HEK293 (cell line): ENCODE results near the gene PRKG2.

Experiments used
- CTCF ChIA-PET: fragments of 350-600 bp; formaldehyde crosslinking; extraction: SDS; loops from one replicate; lab custom pipeline; 2021; ENCODE audit warnings: antibody characterized with exemption; lab: Yijun Ruan, JAX
- POLR2A ChIA-PET: fragments of 300-600 bp; formaldehyde crosslinking; extraction: SDS; loops from one replicate; lab custom pipeline; 2020; ENCODE audit warnings: antibody characterized with exemption, inconsistent platforms; lab: Yijun Ruan, JAX
- H3K27ac ChIP-seq: fragments of 200-500 bp; sonication (Bioruptor generic); 2 replicates; pipeline ENCODE4 v1.5.1; 2014; ENCODE audit warnings: low read depth, low read length, control low read depth, inconsistent platforms; ENCODE audit errors: extremely low read depth
- H3K36me3 ChIP-seq, 2 experiments: fragments of 200-500 bp in 1 of 2; sonication (Bioruptor generic) in 1 of 2; 1 replicate in 1 of 2; 2 replicates in 1 of 2; pipeline ENCODE4 v1.5.1; 2014 to 2017; ENCODE audit warnings: inconsistent platforms in 2 of 2, low read length in 2 of 2; ENCODE audit not compliant: control insufficient read depth in 2 of 2, insufficient read depth in 1 of 2
- H3K4me1 ChIP-seq: fragments of 200-500 bp; sonication (Bioruptor generic); 2 replicates; pipeline ENCODE4 v1.5.1; 2014; ENCODE audit warnings: mild to moderate bottlenecking, low read length, inconsistent platforms; ENCODE audit not compliant: control insufficient read depth, insufficient read depth
- H3K4me3 ChIP-seq: 2 replicates; pipeline ENCODE4 v1.5.1; 2011; ENCODE audit warnings: low read depth, mild to moderate bottlenecking, control low read depth, low read length, moderate library complexity
- H3K9me3 ChIP-seq: fragments of 200-500 bp; sonication (Bioruptor generic); 2 replicates; pipeline ENCODE4 v1.5.1; 2014; ENCODE audit warnings: low read depth, low read length, inconsistent platforms; ENCODE audit not compliant: control insufficient read depth, insufficient read depth
- INSM2 ChIP-seq: fragments of 450-650 bp; formaldehyde crosslinking; IDR thresholded peaks from 2 replicates; pipeline ENCODE4 v1.5.1; 2016; ENCODE audit warnings: missing biosample characterization, missing genetic modification characterization
- KLF10 ChIP-seq: fragments of 450-650 bp; IDR thresholded peaks from 2 replicates; pipeline ENCODE4 v1.5.1; 2018; ENCODE audit warnings: missing biosample characterization, mild to moderate bottlenecking, missing genetic modification characterization
- SCRT2 ChIP-seq: fragments of 450-650 bp; formaldehyde crosslinking; IDR thresholded peaks from 2 replicates; pipeline ENCODE4 v1.5.1; 2016; ENCODE audit warnings: missing biosample characterization, missing genetic modification characterization
- SP7 ChIP-seq: fragments of 450-650 bp; formaldehyde crosslinking; IDR thresholded peaks from 2 replicates; pipeline ENCODE4 v1.5.1; 2016; ENCODE audit warnings: missing biosample characterization, missing genetic modification characterization
- YY1 ChIP-seq: fragments of 450-650 bp; formaldehyde crosslinking; IDR thresholded peaks from 2 replicates; pipeline ENCODE4 v1.5.1; 2018; ENCODE audit warnings: missing biosample characterization, missing genetic modification characterization
- ZNF132 ChIP-seq: fragments of 450-650 bp; formaldehyde crosslinking; IDR thresholded peaks from 2 replicates; pipeline ENCODE4 v1.5.1; 2017; ENCODE audit warnings: missing biosample characterization, missing genetic modification characterization, borderline replicate concordance
- ZNF155 ChIP-seq: fragments of 450-650 bp; formaldehyde crosslinking; IDR thresholded peaks from 2 replicates; pipeline ENCODE4 v1.5.1; 2016; ENCODE audit warnings: missing biosample characterization, missing genetic modification characterization
- ZNF221 ChIP-seq: fragments of 450-650 bp; formaldehyde crosslinking; IDR thresholded peaks from 2 replicates; pipeline ENCODE4 v1.5.1; 2017; ENCODE audit warnings: missing biosample characterization, missing genetic modification characterization, borderline replicate concordance
- ZNF341 ChIP-seq: fragments of 450-650 bp; formaldehyde crosslinking; IDR thresholded peaks from 2 replicates; pipeline ENCODE4; 2016; ENCODE audit warnings: low read depth, missing biosample characterization, missing genetic modification characterization
- ZNF354C ChIP-seq: fragments of 450-650 bp; formaldehyde crosslinking; IDR thresholded peaks from 2 replicates; pipeline ENCODE4 v1.5.1; 2016; ENCODE audit warnings: missing biosample characterization, missing genetic modification characterization, low read depth, borderline replicate concordance
- ZNF37A ChIP-seq: fragments of 450-650 bp; IDR thresholded peaks from 2 replicates; pipeline ENCODE4 v1.5.1; 2018; ENCODE audit warnings: missing biosample characterization, missing genetic modification characterization
- ZNF513 ChIP-seq: fragments of 450-650 bp; IDR thresholded peaks from 2 replicates; pipeline ENCODE4 v1.5.1; 2018; ENCODE audit warnings: missing biosample characterization, missing genetic modification characterization
- ZNF76 ChIP-seq: fragments of 450-650 bp; formaldehyde crosslinking; IDR thresholded peaks from 2 replicates; pipeline ENCODE4; 2016; ENCODE audit warnings: low read depth, missing biosample characterization, missing genetic modification characterization, borderline replicate concordance
- ZNF776 ChIP-seq: fragments of 450-650 bp; formaldehyde crosslinking; IDR thresholded peaks from 2 replicates; pipeline ENCODE4 v1.5.0; 2017; ENCODE audit warnings: missing biosample characterization, missing genetic modification characterization, borderline replicate concordance
- ZNF843 ChIP-seq: fragments of 450-650 bp; formaldehyde crosslinking; IDR thresholded peaks from 2 replicates; pipeline ENCODE4 v1.5.1; 2016; ENCODE audit warnings: missing biosample characterization, missing genetic modification characterization
- ZSCAN23 ChIP-seq: fragments of 450-650 bp; formaldehyde crosslinking; IDR thresholded peaks from 2 replicates; pipeline ENCODE4 v1.5.1; 2016; ENCODE audit warnings: missing biosample characterization, missing genetic modification characterization
- TF ChIP-seq, protein P1 (sequence below): fragments of 450-650 bp; formaldehyde crosslinking; IDR thresholded peaks from 2 replicates; pipeline ENCODE4 v1.5.1; 2016; ENCODE audit warnings: missing biosample characterization, missing genetic modification characterization
- TF ChIP-seq, protein P2 (sequence below): fragments of 450-650 bp; formaldehyde crosslinking; IDR thresholded peaks from 2 replicates; pipeline ENCODE4 v1.5.1; 2016; ENCODE audit warnings: missing biosample characterization, missing genetic modification characterization
- TF ChIP-seq, protein P3 (sequence below): fragments of 450-650 bp; formaldehyde crosslinking; IDR thresholded peaks from 2 replicates; pipeline ENCODE4 v1.5.1; 2016; ENCODE audit warnings: missing biosample characterization, missing genetic modification characterization, borderline replicate concordance

Gene PRKG2

DNA sequence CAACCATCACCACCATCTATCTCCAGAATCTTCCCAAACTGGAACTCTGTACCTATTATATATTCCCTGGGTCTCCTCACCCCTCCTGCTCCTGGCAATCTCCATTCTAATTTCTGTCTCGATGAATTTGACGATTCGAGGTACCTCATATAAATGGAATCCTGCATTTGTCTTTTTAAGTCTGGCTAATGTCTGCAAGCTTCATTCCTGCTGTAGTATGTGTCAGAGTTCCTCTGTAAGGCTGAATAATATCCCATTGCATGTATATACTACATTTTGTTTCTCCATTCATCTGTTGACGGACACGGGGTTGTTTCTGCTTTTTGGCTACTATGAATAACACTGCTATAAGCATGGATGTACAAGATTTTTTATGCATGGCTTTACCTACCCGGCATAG, 19.5 kb downstream of the PRKG2 start:
- TF ChIP-seq, protein P1, sequence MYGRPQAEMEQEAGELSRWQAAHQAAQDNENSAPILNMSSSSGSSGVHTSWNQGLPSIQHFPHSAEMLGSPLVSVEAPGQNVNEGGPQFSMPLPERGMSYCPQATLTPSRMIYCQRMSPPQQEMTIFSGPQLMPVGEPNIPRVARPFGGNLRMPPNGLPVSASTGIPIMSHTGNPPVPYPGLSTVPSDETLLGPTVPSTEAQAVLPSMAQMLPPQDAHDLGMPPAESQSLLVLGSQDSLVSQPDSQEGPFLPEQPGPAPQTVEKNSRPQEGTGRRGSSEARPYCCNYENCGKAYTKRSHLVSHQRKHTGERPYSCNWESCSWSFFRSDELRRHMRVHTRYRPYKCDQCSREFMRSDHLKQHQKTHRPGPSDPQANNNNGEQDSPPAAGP (tag by site-specific recombination) = no peak
- TF ChIP-seq ZNF37A (tag by site-specific recombination) = no peak
- TF ChIP-seq ZSCAN23 (tag by site-specific recombination) = no peak
- TF ChIP-seq ZNF155 (tag by site-specific recombination) = no peak
- no peak for TF ChIP-seq YY1 (tag by site-specific recombination)
- TF ChIP-seq ZNF76 (tag by site-specific recombination) = no peak
- no peak for TF ChIP-seq ZNF513 (tag by site-specific recombination)
- no peak for TF ChIP-seq KLF10 (tag by site-specific recombination)
- TF ChIP-seq ZNF341 (tag by site-specific recombination) = no peak
- TF ChIP-seq INSM2 (tag by site-specific recombination) = no peak
- no peaks in the 10 kb centered on the region for H3K4me1 ChIP-seq
- CTCF ChIA-PET = no interaction called here
- POLR2A ChIA-PET = no interaction called here
- H3K36me3 ChIP-seq = no peaks in the 10 kb centered on the region
- no peaks in the 10 kb centered on the region for H3K9me3 ChIP-seq
- H3K27ac ChIP-seq = no peak overlapping the region
- H3K4me3 ChIP-seq = no peak overlapping the region

DNA sequence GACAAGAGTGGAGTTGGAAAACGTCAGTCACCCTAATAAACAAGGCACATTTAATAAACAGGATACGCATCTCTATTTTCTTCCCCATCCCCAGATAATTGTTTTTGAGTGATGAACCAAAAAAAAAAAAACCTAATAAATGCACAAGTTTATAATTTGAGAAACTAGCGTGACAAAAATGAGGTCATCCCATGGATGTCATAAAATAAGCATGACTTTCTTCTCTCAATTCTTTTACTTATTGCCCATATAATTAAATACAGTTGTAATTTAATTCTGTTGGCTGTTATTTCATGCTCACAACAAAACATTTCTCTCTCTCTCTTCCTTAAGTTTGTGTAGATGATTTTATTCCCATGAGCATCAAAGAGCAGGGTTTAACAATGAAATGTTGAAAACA, 20.7 kb downstream of the PRKG2 start:
- peak; percentile 69 for TF ChIP-seq SP7 (tag by site-specific recombination)
- TF ChIP-seq ZNF132 = no peak
- Histone ChIP-seq H3K9me3 (no peaks in the 10 kb centered on the region), H3K36me3 (no peaks in the 10 kb centered on the region), H3K4me1 (no peaks in the 10 kb centered on the region), H3K27ac (no peak overlapping the region), H3K4me3 (no peak overlapping the region)
- ChIA-PET CTCF (no interaction called here), POLR2A (no interaction called here)

DNA sequence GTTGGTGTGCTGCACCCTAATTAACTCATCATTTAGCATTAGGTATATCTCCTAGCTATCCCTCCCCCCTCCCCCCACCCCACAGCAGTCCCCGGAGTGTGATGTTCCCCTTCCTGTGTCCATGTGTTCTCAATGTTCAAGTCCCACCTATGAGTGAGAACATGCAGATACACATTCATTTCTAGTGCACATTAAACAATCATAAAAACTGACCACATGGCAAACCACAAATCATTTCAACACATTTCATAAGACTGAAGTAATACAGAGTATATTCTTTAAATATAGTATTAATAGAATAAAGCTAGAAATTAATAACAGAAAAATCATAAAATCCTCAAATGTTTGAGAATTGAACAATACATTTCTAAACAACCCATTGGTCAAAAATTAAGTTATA, 34.1 kb downstream of the PRKG2 start:
- ChIA-PET POLR2A (no interaction called here), CTCF (no interaction called here)
- H3K9me3 ChIP-seq = no peaks in the 10 kb centered on the region
- no peak overlapping the region for H3K4me3 ChIP-seq
- no peaks in the 10 kb centered on the region for H3K36me3 ChIP-seq
- H3K27ac ChIP-seq = no peak overlapping the region
- no peaks in the 10 kb centered on the region for H3K4me1 ChIP-seq
- TF ChIP-seq, protein P2, sequence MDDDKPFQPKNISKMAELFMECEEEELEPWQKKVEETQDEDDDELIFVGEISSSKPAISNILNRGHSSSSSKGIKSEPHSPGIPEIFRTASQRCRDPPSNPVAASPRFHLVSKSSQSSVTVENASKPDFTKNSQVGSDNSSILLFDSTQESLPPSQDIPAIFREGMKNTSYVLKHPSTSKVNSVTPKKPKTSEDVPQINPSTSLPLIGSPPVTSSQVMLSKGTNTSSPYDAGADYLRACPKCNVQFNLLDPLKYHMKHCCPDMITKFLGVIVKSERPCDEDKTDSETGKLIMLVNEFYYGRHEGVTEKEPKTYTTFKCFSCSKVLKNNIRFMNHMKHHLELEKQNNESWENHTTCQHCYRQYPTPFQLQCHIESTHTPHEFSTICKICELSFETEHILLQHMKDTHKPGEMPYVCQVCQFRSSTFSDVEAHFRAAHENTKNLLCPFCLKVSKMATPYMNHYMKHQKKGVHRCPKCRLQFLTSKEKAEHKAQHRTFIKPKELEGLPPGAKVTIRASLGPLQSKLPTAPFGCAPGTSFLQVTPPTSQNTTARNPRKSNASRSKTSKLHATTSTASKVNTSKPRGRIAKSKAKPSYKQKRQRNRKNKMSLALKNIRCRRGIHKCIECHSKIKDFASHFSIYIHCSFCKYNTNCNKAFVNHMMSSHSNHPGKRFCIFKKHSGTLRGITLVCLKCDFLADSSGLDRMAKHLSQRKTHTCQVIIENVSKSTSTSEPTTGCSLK (tag by site-specific recombination) = no peak
- TF ChIP-seq ZNF843 (tag by site-specific recombination) = no peak
- no peak for TF ChIP-seq ZNF776 (tag by site-specific recombination)
- TF ChIP-seq ZNF221 = no peak
- TF ChIP-seq, protein P3, sequence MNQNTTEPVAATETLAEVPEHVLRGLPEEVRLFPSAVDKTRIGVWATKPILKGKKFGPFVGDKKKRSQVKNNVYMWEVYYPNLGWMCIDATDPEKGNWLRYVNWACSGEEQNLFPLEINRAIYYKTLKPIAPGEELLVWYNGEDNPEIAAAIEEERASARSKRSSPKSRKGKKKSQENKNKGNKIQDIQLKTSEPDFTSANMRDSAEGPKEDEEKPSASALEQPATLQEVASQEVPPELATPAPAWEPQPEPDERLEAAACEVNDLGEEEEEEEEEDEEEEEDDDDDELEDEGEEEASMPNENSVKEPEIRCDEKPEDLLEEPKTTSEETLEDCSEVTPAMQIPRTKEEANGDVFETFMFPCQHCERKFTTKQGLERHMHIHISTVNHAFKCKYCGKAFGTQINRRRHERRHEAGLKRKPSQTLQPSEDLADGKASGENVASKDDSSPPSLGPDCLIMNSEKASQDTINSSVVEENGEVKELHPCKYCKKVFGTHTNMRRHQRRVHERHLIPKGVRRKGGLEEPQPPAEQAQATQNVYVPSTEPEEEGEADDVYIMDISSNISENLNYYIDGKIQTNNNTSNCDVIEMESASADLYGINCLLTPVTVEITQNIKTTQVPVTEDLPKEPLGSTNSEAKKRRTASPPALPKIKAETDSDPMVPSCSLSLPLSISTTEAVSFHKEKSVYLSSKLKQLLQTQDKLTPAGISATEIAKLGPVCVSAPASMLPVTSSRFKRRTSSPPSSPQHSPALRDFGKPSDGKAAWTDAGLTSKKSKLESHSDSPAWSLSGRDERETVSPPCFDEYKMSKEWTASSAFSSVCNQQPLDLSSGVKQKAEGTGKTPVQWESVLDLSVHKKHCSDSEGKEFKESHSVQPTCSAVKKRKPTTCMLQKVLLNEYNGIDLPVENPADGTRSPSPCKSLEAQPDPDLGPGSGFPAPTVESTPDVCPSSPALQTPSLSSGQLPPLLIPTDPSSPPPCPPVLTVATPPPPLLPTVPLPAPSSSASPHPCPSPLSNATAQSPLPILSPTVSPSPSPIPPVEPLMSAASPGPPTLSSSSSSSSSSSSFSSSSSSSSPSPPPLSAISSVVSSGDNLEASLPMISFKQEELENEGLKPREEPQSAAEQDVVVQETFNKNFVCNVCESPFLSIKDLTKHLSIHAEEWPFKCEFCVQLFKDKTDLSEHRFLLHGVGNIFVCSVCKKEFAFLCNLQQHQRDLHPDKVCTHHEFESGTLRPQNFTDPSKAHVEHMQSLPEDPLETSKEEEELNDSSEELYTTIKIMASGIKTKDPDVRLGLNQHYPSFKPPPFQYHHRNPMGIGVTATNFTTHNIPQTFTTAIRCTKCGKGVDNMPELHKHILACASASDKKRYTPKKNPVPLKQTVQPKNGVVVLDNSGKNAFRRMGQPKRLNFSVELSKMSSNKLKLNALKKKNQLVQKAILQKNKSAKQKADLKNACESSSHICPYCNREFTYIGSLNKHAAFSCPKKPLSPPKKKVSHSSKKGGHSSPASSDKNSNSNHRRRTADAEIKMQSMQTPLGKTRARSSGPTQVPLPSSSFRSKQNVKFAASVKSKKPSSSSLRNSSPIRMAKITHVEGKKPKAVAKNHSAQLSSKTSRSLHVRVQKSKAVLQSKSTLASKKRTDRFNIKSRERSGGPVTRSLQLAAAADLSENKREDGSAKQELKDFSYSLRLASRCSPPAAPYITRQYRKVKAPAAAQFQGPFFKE (tag by site-specific recombination) = no peak
- no peak for TF ChIP-seq SCRT2 (tag by site-specific recombination)
- no peak for TF ChIP-seq ZNF354C (tag by site-specific recombination)
